COLO829 (cell line): ENCODE measurements around the gene ELAVL2.

ENCODE experiments used
- DNase-seq: peaks from one replicate; pipeline ENCODE4 v3.0.0; 2012; ENCODE audit warnings: low spot score

The ELAVL2 gene

DNA sequence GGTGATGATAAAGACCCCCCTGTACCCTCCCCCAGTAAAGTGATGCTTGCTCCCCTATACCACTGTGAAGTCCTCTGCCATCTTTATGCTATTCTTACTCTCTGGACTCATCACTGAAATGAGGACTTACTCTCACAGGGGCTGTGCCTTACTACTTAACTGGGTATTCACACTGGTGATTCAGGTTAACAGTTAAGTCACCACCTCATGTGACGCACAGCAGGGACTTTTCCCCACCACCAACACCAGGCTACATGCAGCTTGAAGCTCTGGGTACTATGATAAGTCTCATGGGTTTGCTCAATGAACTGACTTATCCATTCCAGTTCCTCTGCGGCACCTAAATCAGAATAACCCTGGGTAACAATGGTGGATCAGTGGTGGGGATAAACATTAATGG is 163.7 kb downstream of the ELAVL2 start:
- DNase-seq = no peak

DNA sequence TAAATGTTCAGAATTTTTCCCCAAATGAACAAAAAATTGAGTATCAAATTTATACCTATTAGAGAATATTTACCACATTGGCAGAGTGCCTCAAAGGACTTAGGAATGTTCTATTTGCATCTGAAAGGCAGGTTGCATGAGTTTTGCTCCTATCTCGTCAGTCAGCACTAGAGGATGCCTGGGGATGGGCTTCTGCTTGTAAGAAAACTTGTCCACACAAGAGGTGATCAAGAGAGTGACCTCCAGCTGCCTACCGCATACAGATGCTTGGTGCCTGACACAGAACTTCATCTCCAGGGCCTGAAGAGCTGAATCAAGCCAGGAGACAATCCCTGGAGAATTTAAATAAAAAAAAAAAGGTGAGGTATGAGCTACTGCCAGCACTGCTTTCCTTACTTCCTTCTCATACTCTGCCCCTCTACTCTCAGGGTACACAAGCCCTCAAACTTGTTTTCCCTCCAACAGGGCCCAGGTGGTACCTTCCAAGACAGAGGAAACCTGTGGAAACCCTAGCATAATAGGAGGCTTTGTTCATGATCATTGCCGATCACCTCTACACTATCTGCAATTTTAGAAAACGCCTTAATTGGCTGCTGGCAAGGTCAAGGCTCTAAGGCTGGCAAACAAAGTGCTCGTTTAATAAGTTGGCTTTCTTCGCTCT is 166.6 kb downstream of the ELAVL2 start:
- no peak for DNase-seq

DNA sequence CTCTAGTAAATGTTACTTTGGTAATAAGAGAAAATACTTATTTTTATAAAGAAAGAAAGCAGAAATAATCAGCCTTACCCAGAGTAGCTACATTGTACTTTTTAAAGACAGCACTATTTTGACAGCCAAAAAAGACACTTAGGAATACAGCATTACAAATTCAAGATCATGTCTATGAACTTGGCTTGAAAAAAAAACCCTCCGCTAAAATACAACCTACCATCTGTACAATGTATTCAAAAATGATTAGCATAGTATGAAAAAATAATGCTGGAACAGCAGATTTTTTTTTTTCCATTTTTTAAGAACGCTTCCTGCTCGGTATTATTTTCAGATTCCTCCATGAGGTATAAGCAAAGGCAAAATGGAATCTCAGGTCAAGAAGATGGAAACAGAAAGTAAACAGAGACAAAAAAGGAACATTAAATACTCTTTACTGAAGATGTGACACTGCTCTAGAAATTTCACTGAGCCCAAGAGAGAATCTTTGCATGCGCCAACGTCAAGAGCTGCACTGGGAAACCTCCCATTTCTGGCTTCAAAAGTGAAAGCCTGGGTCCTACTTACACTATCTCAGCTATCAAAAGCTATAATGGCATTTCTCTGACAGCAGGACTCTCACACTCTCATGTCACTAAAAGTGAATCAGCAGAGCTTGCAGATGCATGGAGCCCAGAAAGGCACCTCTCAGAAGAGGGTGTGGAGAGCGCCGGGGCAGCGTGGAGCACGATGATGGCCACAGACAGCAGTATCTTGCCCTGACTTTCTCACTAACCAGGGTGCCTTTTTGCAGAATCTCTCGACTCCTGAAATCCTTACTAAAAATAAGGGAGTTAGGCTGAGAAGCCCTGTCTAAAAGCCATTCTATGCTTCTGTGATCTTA is 167.4 kb downstream of the ELAVL2 start:
- no peak for DNase-seq

DNA sequence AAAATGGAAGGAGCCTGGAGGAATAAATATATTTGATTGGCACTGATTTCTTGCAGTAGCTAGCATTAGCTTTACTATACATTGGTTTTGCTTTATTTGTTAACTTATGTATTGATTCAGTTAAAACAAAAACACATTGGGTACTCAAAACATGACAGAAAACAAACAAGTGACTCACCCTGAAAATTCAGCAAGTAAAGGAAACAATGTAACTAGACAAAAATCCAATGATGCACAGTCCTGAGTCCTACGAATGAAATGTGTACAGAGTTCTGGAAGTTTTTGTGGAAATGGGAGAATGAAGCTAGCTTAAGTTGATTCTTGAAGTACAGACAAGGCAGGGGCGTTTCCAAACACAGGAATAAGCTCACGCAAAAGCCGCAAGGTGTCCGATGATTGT is 175.0 kb downstream of the ELAVL2 start:
- DNase-seq = no peak

DNA sequence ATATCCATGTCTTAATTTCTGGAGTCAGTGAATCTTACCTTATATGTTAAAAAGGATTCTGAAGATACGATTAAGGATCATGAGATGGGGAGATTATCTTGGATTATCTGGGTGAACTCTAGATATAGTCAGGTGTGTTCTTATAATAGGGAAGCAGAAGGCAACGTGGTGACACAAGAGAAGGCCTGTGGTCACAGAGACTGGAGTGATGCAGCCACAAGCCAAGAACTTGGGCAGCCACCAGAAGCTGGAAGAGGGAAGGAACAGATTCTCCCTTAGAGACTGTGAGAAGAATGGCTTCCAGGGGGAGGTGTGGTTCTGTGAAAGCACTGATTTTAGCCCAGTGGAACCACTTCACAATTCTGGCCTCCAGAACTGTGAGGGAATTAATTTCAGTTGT is 177.4 kb downstream of the ELAVL2 start:
- no peak for DNase-seq

DNA sequence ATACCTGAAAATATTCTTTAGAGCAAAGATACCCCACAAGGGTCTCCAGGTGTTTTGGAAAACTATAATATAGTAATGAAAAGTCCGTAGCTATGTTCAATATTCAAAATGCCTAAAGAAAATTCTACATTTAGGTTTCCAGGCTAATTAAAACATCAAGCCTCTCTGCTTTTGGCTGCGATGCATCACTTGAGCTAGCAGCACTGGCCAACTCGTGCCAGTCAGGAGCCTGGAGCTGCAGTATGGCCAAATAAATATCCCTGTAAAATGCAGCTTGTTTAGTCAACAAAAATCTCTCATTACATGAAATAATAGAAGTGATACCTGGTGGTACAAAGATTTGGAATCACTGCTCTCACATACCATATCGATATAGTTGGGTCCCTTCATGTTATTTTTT is 181.1 kb downstream of the ELAVL2 start:
- no peak for DNase-seq

DNA sequence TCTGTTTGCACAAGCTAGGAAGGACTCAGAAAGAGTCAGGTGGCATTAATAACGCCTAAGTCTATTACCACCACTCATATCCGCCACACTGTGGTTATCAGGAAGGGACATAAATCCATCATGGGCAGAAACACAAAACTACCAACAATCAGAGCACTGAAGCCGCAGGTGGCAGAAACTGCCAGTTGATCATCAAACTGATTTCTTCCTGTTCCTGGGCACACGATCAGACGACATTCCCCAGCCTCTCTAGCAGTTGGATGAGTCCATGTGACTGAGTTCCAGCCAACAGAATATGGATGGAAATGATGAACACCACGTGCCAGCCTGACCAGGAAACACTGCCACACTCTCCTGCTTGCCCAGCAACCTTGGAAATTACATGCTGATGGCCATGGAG is 181.7 kb downstream of the ELAVL2 start:
- no peak for DNase-seq

DNA sequence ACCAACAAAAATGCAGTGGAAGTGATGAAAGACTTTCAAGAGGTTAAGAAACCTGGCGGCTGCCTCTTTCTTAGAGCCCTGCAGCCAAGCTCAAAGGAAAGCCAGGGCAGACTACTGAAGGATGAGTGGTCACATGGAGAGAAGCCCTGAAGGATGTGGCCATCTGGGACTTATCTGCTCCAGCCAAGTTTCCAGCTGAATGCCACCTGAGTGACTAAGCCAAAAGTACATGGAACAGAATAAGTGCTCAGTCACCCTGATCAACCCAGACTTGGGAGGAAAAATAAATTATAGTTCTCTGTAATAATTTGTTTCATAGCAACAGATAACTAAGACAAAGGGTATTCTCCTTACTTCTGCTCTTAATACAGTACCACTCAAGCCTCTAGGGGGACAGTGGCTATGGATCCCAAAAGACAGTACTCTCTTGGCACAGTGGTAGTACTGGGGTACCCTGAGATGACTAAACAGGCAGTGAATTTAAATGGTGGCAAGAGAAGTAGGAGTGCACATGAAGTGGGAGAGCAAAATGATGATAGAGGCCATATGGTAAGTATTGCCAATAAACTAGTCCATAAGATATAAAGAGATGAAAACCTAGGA is 182.3 kb downstream of the ELAVL2 start:
- DNase-seq = no peak
